Ishikawa (cell line): ENCODE data around the gene RASSF5.

Experiments
- CEBPB ChIP-seq: IDR thresholded peaks from 2 replicates; pipeline ENCODE4 v1.6.1; 2012
- CREB1 ChIP-seq: IDR thresholded peaks from 2 replicates; pipeline ENCODE4 v1.6.1; 2012; ENCODE audit warnings: low read depth
- NFIC ChIP-seq: IDR thresholded peaks from 2 replicates; pipeline ENCODE4 v1.6.1; 2012
- TCF12 ChIP-seq: IDR thresholded peaks from 2 replicates; pipeline ENCODE4 v1.6.1; 2012; ENCODE audit warnings: low read depth
- YY1 ChIP-seq: IDR thresholded peaks from 2 replicates; pipeline ENCODE4 v1.6.1; 2012; ENCODE audit warnings: low read depth
- ZBTB7A ChIP-seq: IDR thresholded peaks from 2 replicates; pipeline ENCODE4 v1.6.1; 2012; ENCODE audit warnings: low read depth

GRCh38 chr1:206631085-206631509 is 123.8 kb downstream of the RASSF5 start:
- TF ChIP-seq ZBTB7A (no peak), TCF12 (0 out of 2 replicates have a peak, but pooled peaks have one; percentile 16), CREB1 (no peak), NFIC (no peak), YY1 (no peak), CEBPB (no peak)
